Fibroblast of upper back skin (primary cell): ENCODE results near the gene PAX5.

Experiments used
- DNase-seq: peaks from one replicate; pipeline ENCODE4 v3.0.0-alpha.2; 2013

PAX5 gene

GRCh38 chr9:36847781-36848673 lies 186.0 kb downstream of the PAX5 start:
- DNase-seq: no peak

GRCh38 chr9:36846621-36847020 lies 187.4 kb downstream of the PAX5 start:
- no peak for DNase-seq

GRCh38 chr9:36845844-36846243 lies 188.2 kb downstream of the PAX5 start:
- no peak for DNase-seq

GRCh38 chr9:36844961-36845360 lies 189.1 kb downstream of the PAX5 start:
- DNase-seq: no peak

GRCh38 chr9:36843964-36844363 lies 190.1 kb downstream of the PAX5 start:
- no peak for DNase-seq

- DNase-seq: no peak
Observed at GRCh38 chr9:36842560-36843530, 191.2 kb downstream of the PAX5 start.

- DNase-seq: no peak
Observed at GRCh38 chr9:36840898-36841536, 193.1 kb downstream of the PAX5 start.

- DNase-seq: no peak
Observed at GRCh38 chr9:36839131-36839885, 194.8 kb downstream of the PAX5 start.

- no peak for DNase-seq
Observed at GRCh38 chr9:36837431-36838405, 196.3 kb downstream of the PAX5 start.

- no peak for DNase-seq
Observed at GRCh38 chr9:36836486-36836885, 197.6 kb downstream of the PAX5 start.

GRCh38 chr9:36835271-36835996 lies 198.6 kb downstream of the PAX5 start:
- no peak for DNase-seq

GRCh38 chr9:36834736-36835135 lies 199.3 kb downstream of the PAX5 start:
- no peak for DNase-seq

- DNase-seq: no peak
Observed at GRCh38 chr9:36833954-36834353, 200.1 kb downstream of the PAX5 start.

GRCh38 chr9:36832164-36832795 lies 201.8 kb downstream of the PAX5 start:
- DNase-seq: no peak

GRCh38 chr9:36831381-36832161 lies 202.5 kb downstream of the PAX5 start:
- no peak for DNase-seq

GRCh38 chr9:36828611-36829013 lies 205.5 kb downstream of the PAX5 start:
- no peak for DNase-seq

GRCh38 chr9:36827593-36827992 lies 206.5 kb downstream of the PAX5 start:
- DNase-seq: no peak

- no peak for DNase-seq
Observed at GRCh38 chr9:36826581-36826980, 207.5 kb downstream of the PAX5 start.

GRCh38 chr9:36825179-36825578 lies 208.9 kb downstream of the PAX5 start:
- no peak for DNase-seq
